OCI-LY1 (cell line): ENCODE data around the gene COX10.

Source experiments
- H2AFZ ChIP-seq: fragments of 200-600 bp; sonication (generic), shearing (Covaris generic); 2 replicates; pipeline ENCODE4 v1.6.0; 2014; ENCODE audit warnings: antibody characterized with exemption, mild to moderate bottlenecking, low read length
- H3F3A ChIP-seq: fragments of 200-600 bp; sonication (generic), shearing (Covaris generic); 2 replicates; pipeline ENCODE4 v1.6.0; 2014; ENCODE audit warnings: mild to moderate bottlenecking, antibody characterized with exemption, low read length, moderate library complexity; ENCODE audit not compliant: insufficient read depth
- H3K27ac ChIP-seq: fragments of 200-600 bp; sonication (generic); 2 replicates; pipeline ENCODE4 v1.5.1; 2014; ENCODE audit warnings: low read length, mixed run types, mild to moderate bottlenecking, low read depth; ENCODE audit not compliant: poor library complexity, severe bottlenecking
- H3K27me3 ChIP-seq: fragments of 200-600 bp; sonication (generic); 2 replicates; pipeline ENCODE4 v1.6.0; 2014; ENCODE audit warnings: antibody characterized with exemption, mild to moderate bottlenecking, low read length, moderate library complexity; ENCODE audit not compliant: insufficient read depth
- H3K36me3 ChIP-seq: fragments of 200-600 bp; sonication (generic); 2 replicates; pipeline ENCODE4 v1.6.1; 2014; ENCODE audit warnings: mild to moderate bottlenecking, antibody characterized with exemption, low read length, moderate library complexity, mixed read lengths; ENCODE audit not compliant: insufficient read depth
- H3K4me1 ChIP-seq: fragments of 200-600 bp; sonication (generic); 2 replicates; pipeline ENCODE4 v1.5.1; 2014; ENCODE audit warnings: mild to moderate bottlenecking, low read length, moderate library complexity; ENCODE audit not compliant: insufficient read depth, severe bottlenecking
- H3K4me2 ChIP-seq: fragments of 200-600 bp; sonication (generic), shearing (Covaris generic); 2 replicates; pipeline ENCODE4 v1.6.1; 2014; ENCODE audit warnings: low read length
- H3K4me3 ChIP-seq: fragments of 200-600 bp; sonication (generic); 2 replicates; pipeline ENCODE4 v1.5.1; 2014; ENCODE audit warnings: low read length, low read depth, mild to moderate bottlenecking, mixed read lengths; ENCODE audit not compliant: poor library complexity, severe bottlenecking
- H3K79me2 ChIP-seq: fragments of 200-600 bp; shearing (Covaris generic); 2 replicates; pipeline ENCODE4 v1.6.1; 2016; ENCODE audit warnings: mixed run types, low read length, mixed read lengths; ENCODE audit not compliant: insufficient read depth
- H3K9ac ChIP-seq: fragments of 200-600 bp; sonication (generic), shearing (Covaris generic); 2 replicates; pipeline ENCODE4 v1.6.1; 2014; ENCODE audit warnings: mild to moderate bottlenecking, low read length, mixed read lengths
- H3K9me2 ChIP-seq: fragments of 200-600 bp; sonication (generic), shearing (Covaris generic); 2 replicates; pipeline ENCODE4 v1.6.1; 2014; ENCODE audit warnings: low read depth, mild to moderate bottlenecking, low read length, mixed read lengths
- H3K9me3 ChIP-seq: fragments of 200-600 bp; shearing (Covaris generic); 2 replicates; pipeline ENCODE4 v1.6.1; 2014; ENCODE audit warnings: low read length, mixed read lengths
- H4K20me1 ChIP-seq: fragments of 200-600 bp; sonication (generic), shearing (Covaris generic); 2 replicates; pipeline ENCODE4 v1.6.0; 2016; ENCODE audit warnings: mild to moderate bottlenecking, low read length; ENCODE audit not compliant: insufficient read depth
- EZH2 ChIP-seq: fragments of 200-600 bp; sonication (generic), shearing (Covaris generic); IDR thresholded peaks from 2 replicates; pipeline ENCODE4 v1.8.0; 2017; ENCODE audit warnings: borderline replicate concordance, mixed run types, mild to moderate bottlenecking, antibody characterized with exemption, low read length, moderate library complexity, mixed read lengths
- TF ChIP-seq, protein P1 (sequence below): fragments of 200-600 bp; sonication (generic), shearing (Covaris generic); IDR thresholded peaks from 2 replicates; pipeline ENCODE4 v1.5.1; 2017; ENCODE audit warnings: mild to moderate bottlenecking, antibody characterized with exemption, low read length, moderate library complexity, mixed read lengths

Gene COX10

DNA sequence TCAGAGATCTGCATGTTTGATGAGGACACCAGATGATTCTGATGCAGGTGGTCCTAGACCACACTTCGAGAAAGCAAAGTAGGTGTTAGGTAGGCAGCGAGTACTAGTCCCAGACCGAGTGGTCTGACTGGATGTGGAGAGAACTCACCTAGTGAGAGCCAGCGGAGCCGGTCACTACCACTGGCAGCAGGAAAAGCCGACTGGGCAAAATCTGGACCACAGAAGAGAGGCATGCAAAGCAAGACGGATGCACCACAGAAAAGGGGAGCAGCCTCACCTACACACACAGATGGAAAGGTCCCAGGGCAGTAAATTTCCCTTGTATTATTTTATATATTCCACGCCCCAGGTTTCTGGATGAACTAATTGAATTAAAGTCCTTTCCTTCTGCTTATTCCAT, 13.5 kb downstream of the COX10 start:
- H3K27ac ChIP-seq = no peak overlapping the region
- H3F3A ChIP-seq = no peaks in the 10 kb centered on the region
- no peaks in the 10 kb centered on the region for H3K4me1 ChIP-seq
- H3K36me3 ChIP-seq = peaks cover 48% of the 10 kb centered on the region
- no peak overlapping the region for H3K4me2 ChIP-seq
- H3K4me3 ChIP-seq = no peak overlapping the region
- peaks cover 13% of the 10 kb centered on the region for H3K79me2 ChIP-seq
- H3K9me2 ChIP-seq = no peaks in the 10 kb centered on the region
- no peaks in the 10 kb centered on the region for H4K20me1 ChIP-seq
- no peak overlapping the region for H3K9ac ChIP-seq
- no peaks in the 10 kb centered on the region for H3K27me3 ChIP-seq
- H2AFZ ChIP-seq = no peak overlapping the region
- TF ChIP-seq, protein P1, sequence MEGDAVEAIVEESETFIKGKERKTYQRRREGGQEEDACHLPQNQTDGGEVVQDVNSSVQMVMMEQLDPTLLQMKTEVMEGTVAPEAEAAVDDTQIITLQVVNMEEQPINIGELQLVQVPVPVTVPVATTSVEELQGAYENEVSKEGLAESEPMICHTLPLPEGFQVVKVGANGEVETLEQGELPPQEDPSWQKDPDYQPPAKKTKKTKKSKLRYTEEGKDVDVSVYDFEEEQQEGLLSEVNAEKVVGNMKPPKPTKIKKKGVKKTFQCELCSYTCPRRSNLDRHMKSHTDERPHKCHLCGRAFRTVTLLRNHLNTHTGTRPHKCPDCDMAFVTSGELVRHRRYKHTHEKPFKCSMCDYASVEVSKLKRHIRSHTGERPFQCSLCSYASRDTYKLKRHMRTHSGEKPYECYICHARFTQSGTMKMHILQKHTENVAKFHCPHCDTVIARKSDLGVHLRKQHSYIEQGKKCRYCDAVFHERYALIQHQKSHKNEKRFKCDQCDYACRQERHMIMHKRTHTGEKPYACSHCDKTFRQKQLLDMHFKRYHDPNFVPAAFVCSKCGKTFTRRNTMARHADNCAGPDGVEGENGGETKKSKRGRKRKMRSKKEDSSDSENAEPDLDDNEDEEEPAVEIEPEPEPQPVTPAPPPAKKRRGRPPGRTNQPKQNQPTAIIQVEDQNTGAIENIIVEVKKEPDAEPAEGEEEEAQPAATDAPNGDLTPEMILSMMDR = no peak
- no peak for TF ChIP-seq EZH2
- no peaks in the 10 kb centered on the region for H3K9me3 ChIP-seq

DNA sequence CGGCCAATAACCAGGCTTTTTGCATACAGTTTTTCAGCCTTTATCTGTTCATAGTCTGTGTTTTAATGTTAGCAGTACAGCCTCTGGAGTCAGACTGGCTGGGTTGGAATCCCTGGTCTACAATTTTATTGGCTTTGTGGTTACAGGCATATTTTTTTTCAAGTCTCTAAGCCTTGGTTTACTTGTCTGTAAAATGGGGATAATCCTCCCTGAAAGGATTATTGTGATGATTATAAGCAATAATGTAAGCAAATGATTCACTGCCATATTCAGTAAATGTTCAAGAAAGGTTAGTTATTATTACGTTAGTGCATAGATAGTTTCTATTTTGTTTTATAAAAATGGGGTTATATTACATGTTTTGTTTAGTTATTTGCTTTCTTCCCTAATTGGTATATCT, 15.7 kb downstream of the COX10 start:
- Histone ChIP-seq H3K79me2 (peaks cover 13% of the 10 kb centered on the region), H3K9ac (no peak overlapping the region), H4K20me1 (no peaks in the 10 kb centered on the region), H3K9me3 (no peaks in the 10 kb centered on the region), H3K4me2 (no peak overlapping the region), H3K4me3 (no peak overlapping the region), H3K27ac (no peak overlapping the region), H2AFZ (no peak overlapping the region), H3K27me3 (no peaks in the 10 kb centered on the region), H3K9me2 (no peaks in the 10 kb centered on the region), H3F3A (no peaks in the 10 kb centered on the region), H3K36me3 (peaks cover 29% of the 10 kb centered on the region), H3K4me1 (no peaks in the 10 kb centered on the region)
- TF ChIP-seq, protein P1 = no peak
- no peak for TF ChIP-seq EZH2

DNA sequence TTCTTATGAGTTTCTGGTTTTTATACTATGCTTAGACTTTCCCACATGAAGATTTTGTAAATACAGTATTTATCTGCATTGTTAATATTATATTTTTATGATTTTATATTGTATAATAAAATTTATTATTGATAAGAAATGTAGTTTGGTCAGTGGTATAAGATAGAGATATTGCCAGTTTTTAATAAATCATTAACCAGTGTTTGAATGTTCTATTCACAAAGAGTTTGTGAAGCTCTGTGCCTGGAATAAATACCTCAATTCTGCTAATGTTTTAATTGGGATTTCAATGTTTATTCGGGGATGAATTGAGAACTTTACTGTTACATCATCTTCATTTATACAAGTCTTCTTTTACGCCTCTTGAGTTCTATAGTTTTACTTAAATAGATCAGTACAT, 16.9 kb downstream of the COX10 start:
- no peaks in the 10 kb centered on the region for H3K4me1 ChIP-seq
- no peak overlapping the region for H3K4me2 ChIP-seq
- no peaks in the 10 kb centered on the region for H3K9me2 ChIP-seq
- no peak overlapping the region for H3K27ac ChIP-seq
- H3K9ac ChIP-seq = no peak overlapping the region
- no peaks in the 10 kb centered on the region for H3F3A ChIP-seq
- peaks cover 17% of the 10 kb centered on the region for H3K79me2 ChIP-seq
- no peaks in the 10 kb centered on the region for H4K20me1 ChIP-seq
- no peak for TF ChIP-seq EZH2
- TF ChIP-seq, protein P1 = no peak
- no peaks in the 10 kb centered on the region for H3K9me3 ChIP-seq
- peaks cover 20% of the 10 kb centered on the region; the same call in 1 of the 2 replicates for H3K36me3 ChIP-seq
- no peaks in the 10 kb centered on the region for H3K27me3 ChIP-seq
- H3K4me3 ChIP-seq = no peak overlapping the region
- H2AFZ ChIP-seq = no peak overlapping the region
